Spleen (tissue), 11 donors: ENCODE results near the gene SMYD2. TPM values are rescaled to one million over a fixed set of nuclear protein-coding genes. Genes with fewer than 3 reads are reported as not detected.

Source experiments
- DNase-seq: peaks from one replicate; pipeline ENCODE4 v3.0.0-alpha.2; 2020
- H3K27ac ChIP-seq, 8 donors: fragments of 200-600 bp; sonication (generic) in 7 of 8; 1 replicate in 4 of 8; 2 replicates in 4 of 8; pipeline versions ENCODE4 v1.5.0 to v1.8.0; 2016 to 2021; ENCODE audit warnings: inconsistent platforms in 4 of 8, mild to moderate bottlenecking in 4 of 8, moderate library complexity in 1 of 8
- H3K27me3 ChIP-seq, 7 donors: fragments of 200-600 bp; sonication (generic) in 6 of 7; replicated peaks in 1 of 7; 1 replicate in 4 of 7; 2 replicates in 3 of 7; pipeline versions ENCODE4 v1.5.0 to v1.8.0; 2016 to 2021; ENCODE audit warnings: inconsistent platforms in 3 of 7, mild to moderate bottlenecking in 1 of 7
- H3K36me3 ChIP-seq, 6 donors: fragments of 200-600 bp; sonication (generic) in 5 of 6; 1 replicate in 4 of 6; 2 replicates in 2 of 6; pipeline versions ENCODE4 v1.5.0 to v1.8.0; 2016 to 2021; ENCODE audit warnings: inconsistent platforms in 2 of 6
- H3K4me1 ChIP-seq, 6 donors: fragments of 200-600 bp; sonication (generic) in 5 of 6; 1 replicate in 3 of 6; 2 replicates in 3 of 6; pipeline versions ENCODE4 v1.5.0 to v1.8.0; 2016 to 2021; ENCODE audit warnings: inconsistent platforms in 3 of 6
- H3K4me3 ChIP-seq, 8 donors: fragments of 200-600 bp; sonication (generic) in 7 of 8; 1 replicate in 4 of 8; 2 replicates in 4 of 8; pipeline versions ENCODE4 v1.5.0 to v1.8.0; 2016 to 2021; ENCODE audit warnings: inconsistent platforms in 4 of 8, mild to moderate bottlenecking in 4 of 8, moderate library complexity in 2 of 8
- H3K9me3 ChIP-seq, 8 donors: fragments of 200-600 bp; sonication (generic) in 7 of 8; 1 replicate in 4 of 8; 2 replicates in 4 of 8; pipeline versions ENCODE4 v1.5.0 to v1.8.0; 2016 to 2021; ENCODE audit warnings: inconsistent platforms in 4 of 8
- CTCF ChIP-seq, 11 experiments: fragments of 200-600 bp in 7 of 11; fragments of 450-650 bp in 4 of 11; sonication (generic) in 4 of 11; IDR thresholded peaks in 8 of 11; conservative IDR thresholded peaks in 3 of 11; 1 replicate in 7 of 11; 2 replicates in 4 of 11; pipeline versions ENCODE4 v1.4.0 to v1.8.0; 2016 to 2021; ENCODE audit warnings: antibody characterized with exemption in 11 of 11, inconsistent platforms in 4 of 11, mild to moderate bottlenecking in 1 of 11
- POLR2A ChIP-seq, 3 donors: fragments of 450-650 bp; IDR thresholded peaks; one replicate each; pipeline ENCODE4 v1.5.1; 2017; ENCODE audit warnings: antibody characterized with exemption in 3 of 3, mild to moderate bottlenecking in 1 of 3
- POLR2AphosphoS5 ChIP-seq, 3 donors: sonication (generic); formaldehyde crosslinking; IDR thresholded peaks; one replicate each; pipeline ENCODE4 v1.5.1; 2017; ENCODE audit warnings: antibody characterized with exemption in 3 of 3
- WGBS, 5 donors: extraction: QIAGEN DNeasy Blood & Tissue Kit in 3 of 5; methylation state at CpG; one replicate each; pipeline versions ENCODE4 v1.1.5 to v1.1.7; 2013 to 2018; 5-methylcytosine and 5-hydroxymethylcytosine counted together
- intact Hi-C: fragments of 100-400 bp; cut with DNase I; formaldehyde crosslinking; loops from one replicate; pipeline ENCODE4 v1.15.0; 2023; ENCODE audit warnings: low total_unique reads
- polyA plus RNA-seq, 3 donors: library from polyadenylated mRNA; stranded (reverse); fragments of 200-250 nt; gene quantifications; one replicate each; pipeline ENCODE4 v1.2.1, GENCODE V29; 2013
- total RNA-seq, 7 donors: library from RNA; depleted of rRNA in 3 of 7; stranded (reverse); fragments of >200 nt in 3 of 7; fragmentation: NEBNext Ultra II Directional in 4 of 7; extraction: Animal tissue kit (Norgen Biotek cat#: 25700) in 4 of 7; gene quantifications; one replicate each; pipeline versions ENCODE4 v1.1.0 to v1.2.1, GENCODE V29; 2016 to 2021
- donor health status: healthy with polysubstance abuse.
- donor health status: DM: no; HTN: no; CAD: no; lungs with moderate emphysema.
- donor health status: DM: no; HTN: no; CAD: no.
- donor health status: Bipolar disorder and iron deficiency.
- donor health status: healthy.
- donor health status: DM: no; HTN: no; CAD: no.
- donor health status: DM: yes; HTN: yes; CAD: no.

The SMYD2 gene
- total and polyA plus RNA-seq, 10 donors: 23.5 to 39.7 (median 32.1) TPM

GRCh38 chr1:214342525-214342924 lies 61.6 kb downstream of the SMYD2 start:
- no peak overlapping the region for H3K4me3 ChIP-seq
- DNase-seq: no peak
- H3K4me1 ChIP-seq: no peaks in the 10 kb centered on the region
- no peak overlapping the region for H3K27ac ChIP-seq
- intact Hi-C loops: no loop called here
- TF ChIP-seq CTCF (IDR thresholded peaks at IDR 0.05 in 8 of 11, conservative IDR thresholded peaks at IDR 0.05 in 3 of 11): no peak
- TF ChIP-seq POLR2A (IDR thresholded peaks at IDR 0.05): no peak
- TF ChIP-seq POLR2AphosphoS5 (IDR thresholded peaks at IDR 0.05): no peak
- peaks cover 0 to 58% (median 4%) of the 10 kb centered on the region in 6 donors for H3K36me3 ChIP-seq
- no peaks in the 10 kb centered on the region for H3K27me3 ChIP-seq
- peaks cover 0 to 18% (median 8%) of the 10 kb centered on the region in 8 donors for H3K9me3 ChIP-seq

GRCh38 chr1:214344897-214345296 lies 63.9 kb downstream of the SMYD2 start:
- Histone ChIP-seq H3K27me3 (no peaks in the 10 kb centered on the region), H3K9me3 (peaks cover 0 to 18% (median 8%) of the 10 kb centered on the region in 8 donors), H3K4me3 (no peak overlapping the region), H3K36me3 (peaks cover 0 to 34% (median 3%) of the 10 kb centered on the region in 6 donors), H3K4me1 (peaks cover 0 to 3% (median 0%) of the 10 kb centered on the region in 6 donors), H3K27ac (no peak overlapping the region)
- TF ChIP-seq POLR2A (IDR thresholded peaks at IDR 0.05) (no peak), CTCF (IDR thresholded peaks at IDR 0.05 in 8 of 11, conservative IDR thresholded peaks at IDR 0.05 in 3 of 11) (no peak), POLR2AphosphoS5 (IDR thresholded peaks at IDR 0.05) (no peak)
- no peak for DNase-seq
- intact Hi-C loops: no loop called here

- DNase-seq: no peak
- H3K4me3 ChIP-seq: no peak overlapping the region
- WGBS, 5 donors: 93 to 98% (median 97%) methylated on average over 5 of the region's 5 CpGs
- no peaks in the 10 kb centered on the region for H3K27me3 ChIP-seq
- intact Hi-C loops: no loop called here
- TF ChIP-seq POLR2A (IDR thresholded peaks at IDR 0.05) (no peak), CTCF (IDR thresholded peaks at IDR 0.05 in 8 of 11, conservative IDR thresholded peaks at IDR 0.05 in 3 of 11) (no peak), POLR2AphosphoS5 (IDR thresholded peaks at IDR 0.05) (no peak)
- peaks cover 0 to 16% (median 8%) of the 10 kb centered on the region in 8 donors for H3K9me3 ChIP-seq
- H3K36me3 ChIP-seq: peaks cover 0 to 23% (median 1%) of the 10 kb centered on the region in 6 donors
- H3K4me1 ChIP-seq: peaks cover 0 to 3% (median 1%) of the 10 kb centered on the region in 6 donors
- H3K27ac ChIP-seq: no peak overlapping the region
Measured at GRCh38 chr1:214349008-214349407, 68.0 kb downstream of the SMYD2 start.

- Histone ChIP-seq H3K4me1 (peaks cover 0 to 9% (median 3%) of the 10 kb centered on the region in 6 donors), H3K36me3 (peaks cover 0 to 15% (median 0%) of the 10 kb centered on the region in 6 donors), H3K4me3 (no peak overlapping the region), H3K9me3 (peaks cover 0 to 9% (median 5%) of the 10 kb centered on the region in 8 donors), H3K27me3 (no peaks in the 10 kb centered on the region), H3K27ac (no peak overlapping the region)
- intact Hi-C loops: no loop called here
- no peak for DNase-seq
- 95 to 100% (median 100%) methylated on average over 2 of the region's 2 CpGs for WGBS, 5 donors
- no peak for TF ChIP-seq POLR2A (IDR thresholded peaks at IDR 0.05)
Measured at GRCh38 chr1:214349781-214350180, 68.8 kb downstream of the SMYD2 start.
